Spleen (tissue), 11 donors: Measurements from ENCODE around the gene MACROD2. TPM values are rescaled to one million over a fixed set of nuclear protein-coding genes. Genes with fewer than 3 reads are reported as not detected.

Experiments
- DNase-seq: peaks from one replicate; pipeline ENCODE4 v3.0.0-alpha.2; 2020
- H3K27ac ChIP-seq, 8 donors: fragments of 200-600 bp; sonication (generic) in 7 of 8; 1 replicate in 4 of 8; 2 replicates in 4 of 8; pipeline versions ENCODE4 v1.5.0 to v1.8.0; 2016 to 2021; ENCODE audit warnings: inconsistent platforms in 4 of 8, mild to moderate bottlenecking in 4 of 8, moderate library complexity in 1 of 8
- H3K27me3 ChIP-seq, 7 donors: fragments of 200-600 bp; sonication (generic) in 6 of 7; replicated peaks in 1 of 7; 1 replicate in 4 of 7; 2 replicates in 3 of 7; pipeline versions ENCODE4 v1.5.0 to v1.8.0; 2016 to 2021; ENCODE audit warnings: inconsistent platforms in 3 of 7, mild to moderate bottlenecking in 1 of 7
- H3K36me3 ChIP-seq, 6 donors: fragments of 200-600 bp; sonication (generic) in 5 of 6; 1 replicate in 4 of 6; 2 replicates in 2 of 6; pipeline versions ENCODE4 v1.5.0 to v1.8.0; 2016 to 2021; ENCODE audit warnings: inconsistent platforms in 2 of 6
- H3K4me1 ChIP-seq, 6 donors: fragments of 200-600 bp; sonication (generic) in 5 of 6; 1 replicate in 3 of 6; 2 replicates in 3 of 6; pipeline versions ENCODE4 v1.5.0 to v1.8.0; 2016 to 2021; ENCODE audit warnings: inconsistent platforms in 3 of 6
- H3K4me3 ChIP-seq, 8 donors: fragments of 200-600 bp; sonication (generic) in 7 of 8; 1 replicate in 4 of 8; 2 replicates in 4 of 8; pipeline versions ENCODE4 v1.5.0 to v1.8.0; 2016 to 2021; ENCODE audit warnings: inconsistent platforms in 4 of 8, mild to moderate bottlenecking in 4 of 8, moderate library complexity in 2 of 8
- H3K9me3 ChIP-seq, 8 donors: fragments of 200-600 bp; sonication (generic) in 7 of 8; 1 replicate in 4 of 8; 2 replicates in 4 of 8; pipeline versions ENCODE4 v1.5.0 to v1.8.0; 2016 to 2021; ENCODE audit warnings: inconsistent platforms in 4 of 8
- CTCF ChIP-seq, 11 experiments: fragments of 200-600 bp in 7 of 11; fragments of 450-650 bp in 4 of 11; sonication (generic) in 4 of 11; IDR thresholded peaks in 8 of 11; conservative IDR thresholded peaks in 3 of 11; 1 replicate in 7 of 11; 2 replicates in 4 of 11; pipeline versions ENCODE4 v1.4.0 to v1.8.0; 2016 to 2021; ENCODE audit warnings: antibody characterized with exemption in 11 of 11, inconsistent platforms in 4 of 11, mild to moderate bottlenecking in 1 of 11
- POLR2A ChIP-seq, 3 donors: fragments of 450-650 bp; IDR thresholded peaks; one replicate each; pipeline ENCODE4 v1.5.1; 2017; ENCODE audit warnings: antibody characterized with exemption in 3 of 3, mild to moderate bottlenecking in 1 of 3
- POLR2AphosphoS5 ChIP-seq, 3 donors: sonication (generic); formaldehyde crosslinking; IDR thresholded peaks; one replicate each; pipeline ENCODE4 v1.5.1; 2017; ENCODE audit warnings: antibody characterized with exemption in 3 of 3
- WGBS, 5 donors: extraction: QIAGEN DNeasy Blood & Tissue Kit in 3 of 5; methylation state at CpG; one replicate each; pipeline versions ENCODE4 v1.1.5 to v1.1.7; 2013 to 2018; 5-methylcytosine and 5-hydroxymethylcytosine counted together
- intact Hi-C: fragments of 100-400 bp; cut with DNase I; formaldehyde crosslinking; loops from one replicate; pipeline ENCODE4 v1.15.0; 2023; ENCODE audit warnings: low total_unique reads
- polyA plus RNA-seq, 3 donors: library from polyadenylated mRNA; stranded (reverse); fragments of 200-250 nt; gene quantifications; one replicate each; pipeline ENCODE4 v1.2.1, GENCODE V29; 2013
- total RNA-seq, 7 donors: library from RNA; depleted of rRNA in 3 of 7; stranded (reverse); fragments of >200 nt in 3 of 7; fragmentation: NEBNext Ultra II Directional in 4 of 7; extraction: Animal tissue kit (Norgen Biotek cat#: 25700) in 4 of 7; gene quantifications; one replicate each; pipeline versions ENCODE4 v1.1.0 to v1.2.1, GENCODE V29; 2016 to 2021
- donor health status: healthy with polysubstance abuse.
- donor health status: DM: no; HTN: no; CAD: no; lungs with moderate emphysema.
- donor health status: DM: no; HTN: no; CAD: no.
- donor health status: Bipolar disorder and iron deficiency.
- donor health status: healthy.
- donor health status: DM: no; HTN: no; CAD: no.
- donor health status: DM: yes; HTN: yes; CAD: no.

Gene MACROD2
- total and polyA plus RNA-seq, 10 donors, result 1.5 to 4.7 (median 3.4) TPM

- intact Hi-C loops, result no loop called here
- Histone ChIP-seq H3K9me3 (no peaks in the 10 kb centered on the region), H3K4me1 (no peaks in the 10 kb centered on the region), H3K4me3 (no peak overlapping the region), H3K27ac (no peak overlapping the region), H3K36me3 (no peaks in the 10 kb centered on the region), H3K27me3 (no peaks in the 10 kb centered on the region)
- 55 to 76% (median 68%) methylated on average over 6 of the region's 6 CpGs for WGBS, 5 donors
- no peak for DNase-seq
- TF ChIP-seq POLR2A (IDR thresholded peaks at IDR 0.05), result no peak
- no peak for TF ChIP-seq CTCF (IDR thresholded peaks at IDR 0.05 in 8 of 11, conservative IDR thresholded peaks at IDR 0.05 in 3 of 11)
- no peak for TF ChIP-seq POLR2AphosphoS5 (IDR thresholded peaks at IDR 0.05)
Observed at GRCh38 chr20:14717134-14717999, 722.1 kb downstream of the MACROD2 start.

DNA sequence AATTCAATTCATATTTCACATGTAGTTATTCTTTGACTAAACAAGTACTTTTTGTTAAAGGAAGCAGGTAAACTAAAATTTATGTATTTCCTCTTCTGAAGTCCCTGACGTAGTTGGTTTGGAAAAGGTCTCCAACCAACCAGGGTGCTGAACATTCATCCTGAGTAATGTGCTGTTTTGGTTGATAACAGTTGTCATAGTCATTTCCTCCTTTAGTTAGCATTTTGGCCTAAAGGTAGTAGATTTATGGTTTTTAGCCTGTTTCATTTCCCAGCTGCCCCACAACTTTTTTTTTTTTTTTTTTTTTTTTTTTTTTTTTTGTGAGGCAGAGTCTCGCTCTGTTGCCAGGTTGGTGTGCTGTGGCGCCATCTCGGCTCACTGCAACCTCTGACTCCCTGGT is 724.9 kb downstream of the MACROD2 start:
- WGBS, 5 donors, result 19 to 42% (median 25%) methylated on average over 4 of the region's 4 CpGs

DNA sequence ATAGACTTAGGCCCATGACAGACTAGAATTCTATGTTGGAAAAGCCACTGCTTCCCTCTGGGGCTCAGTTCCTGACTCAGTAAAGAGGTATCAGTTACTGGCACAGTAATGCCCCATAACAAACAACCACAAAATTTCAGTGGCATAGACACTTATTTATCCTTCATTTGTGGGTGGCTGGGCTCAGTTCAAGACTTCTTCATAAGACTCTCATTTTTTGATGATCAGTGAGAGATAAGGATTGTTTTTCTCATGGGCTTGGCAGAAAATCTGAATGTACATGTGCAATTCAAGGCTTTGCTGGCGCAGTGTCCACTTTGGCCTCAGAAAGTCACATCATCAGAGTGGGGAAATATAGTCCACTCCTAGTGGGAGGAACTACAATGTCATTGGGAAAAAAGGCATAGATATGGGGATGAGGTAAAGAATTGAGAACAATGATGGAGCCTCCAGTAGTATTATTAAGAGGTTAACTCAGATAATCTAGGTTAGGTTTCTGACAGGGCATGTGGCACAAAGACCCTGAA is 726.7 kb downstream of the MACROD2 start:
- Histone ChIP-seq H3K36me3 (no peaks in the 10 kb centered on the region), H3K4me1 (no peaks in the 10 kb centered on the region), H3K9me3 (no peaks in the 10 kb centered on the region), H3K27ac (no peak overlapping the region), H3K27me3 (no peaks in the 10 kb centered on the region), H3K4me3 (no peak overlapping the region)
- WGBS, 5 donors, result 89 to 100% (median 94%) methylated on average over 1 of the region's 1 CpG
- TF ChIP-seq POLR2AphosphoS5 (IDR thresholded peaks at IDR 0.05) (no peak), CTCF (IDR thresholded peaks at IDR 0.05 in 8 of 11, conservative IDR thresholded peaks at IDR 0.05 in 3 of 11) (no peak), POLR2A (IDR thresholded peaks at IDR 0.05) (no peak)
- DNase-seq, result no peak
- intact Hi-C loops, result no loop called here

More for the DNA sequence above, 724.9 kb downstream of the MACROD2 start:
- Histone ChIP-seq H3K9me3 (no peaks in the 10 kb centered on the region), H3K4me1 (no peaks in the 10 kb centered on the region), H3K36me3 (no peaks in the 10 kb centered on the region), H3K27me3 (no peaks in the 10 kb centered on the region), H3K4me3 (no peak overlapping the region), H3K27ac (no peak overlapping the region)
- TF ChIP-seq POLR2A (IDR thresholded peaks at IDR 0.05), result no peak
- TF ChIP-seq POLR2AphosphoS5 (IDR thresholded peaks at IDR 0.05), result no peak
- TF ChIP-seq CTCF (IDR thresholded peaks at IDR 0.05 in 8 of 11, conservative IDR thresholded peaks at IDR 0.05 in 3 of 11), result no peak
- DNase-seq, result no peak
- intact Hi-C loops, result no loop called here

DNA sequence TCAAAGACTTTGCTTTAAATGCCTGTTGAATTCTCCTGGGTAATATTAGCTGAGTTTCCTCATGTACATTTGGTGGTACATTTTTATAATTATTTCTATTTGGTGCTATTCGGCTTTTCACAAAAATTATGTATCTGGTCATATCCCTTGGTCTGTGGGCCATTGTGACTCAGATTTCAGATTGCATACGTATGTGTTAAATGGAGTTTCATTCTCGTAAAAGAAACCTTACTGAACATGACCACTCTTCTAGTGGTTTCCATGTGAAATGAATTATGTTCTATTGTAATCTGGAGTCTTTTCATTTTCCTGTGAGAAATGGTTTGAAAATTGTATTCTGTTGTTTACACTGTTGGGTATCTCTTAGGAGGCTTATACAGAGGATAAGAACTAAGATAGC is 728.3 kb downstream of the MACROD2 start:
- WGBS, 5 donors, result 84 to 97% (median 89%) methylated on average over 3 of the region's 3 CpGs
- no peaks in the 10 kb centered on the region for H3K4me1 ChIP-seq

More for the DNA sequence above, 728.3 kb downstream of the MACROD2 start:
- Histone ChIP-seq H3K4me3 (no peak overlapping the region), H3K27ac (no peak overlapping the region), H3K9me3 (no peaks in the 10 kb centered on the region), H3K36me3 (no peaks in the 10 kb centered on the region), H3K27me3 (no peaks in the 10 kb centered on the region)
- TF ChIP-seq CTCF (IDR thresholded peaks at IDR 0.05 in 8 of 11, conservative IDR thresholded peaks at IDR 0.05 in 3 of 11) (no peak), POLR2A (IDR thresholded peaks at IDR 0.05) (no peak), POLR2AphosphoS5 (IDR thresholded peaks at IDR 0.05) (no peak)
- DNase-seq, result no peak
- intact Hi-C loops, result no loop called here
